Measurements from ENCODE around the gene SLC44A1. TPM values are rescaled to one million over a fixed set of nuclear protein-coding genes. Genes with fewer than 3 reads are reported as not detected.

The SLC44A1 gene
- total RNA-seq, 1 donor from 2014 or later: 54.1 TPM

- no peak for DNase-seq (ENCODE audit: low spot score)
- no peak for ATAC-seq
Measured at GRCh38 chr9:105375323-105375722, 130.9 kb downstream of the SLC44A1 start.

GRCh38 chr9:105376893-105377292 is 132.4 kb downstream of the SLC44A1 start:
- ATAC-seq (no peak), DNase-seq (ENCODE audit: low spot score) (no peak)

- no peak for DNase-seq (ENCODE audit: low spot score)
- peak; percentile 35 for ATAC-seq
Measured at GRCh38 chr9:105385381-105385985, 141.0 kb downstream of the SLC44A1 start.

- ATAC-seq: no peak
- DNase-seq (ENCODE audit: low spot score): no peak
Measured at GRCh38 chr9:105389796-105390195, 145.3 kb downstream of the SLC44A1 start.

- DNase-seq (ENCODE audit: low spot score) (no peak), ATAC-seq (no peak)
Measured at GRCh38 chr9:105390871-105391270, 146.4 kb downstream of the SLC44A1 start.

- ATAC-seq: no peak
- no peak for DNase-seq (ENCODE audit: low spot score)
Measured at GRCh38 chr9:105391288-105391687, 146.8 kb downstream of the SLC44A1 start.

- DNase-seq (ENCODE audit: low spot score): no peak
Measured at GRCh38 chr9:105392531-105392930, 148.1 kb downstream of the SLC44A1 start.

GRCh38 chr9:105393576-105394344 is 149.3 kb downstream of the SLC44A1 start:
- DNase-seq (ENCODE audit: low spot score) (no peak), ATAC-seq (no peak)

More at GRCh38 chr9:105392531-105392930, 148.1 kb downstream of the SLC44A1 start:
- no peak for ATAC-seq

- DNase-seq (ENCODE audit: low spot score) (no peak), ATAC-seq (no peak)
Measured at GRCh38 chr9:105396441-105396840, 152.0 kb downstream of the SLC44A1 start.

- ATAC-seq (no peak), DNase-seq (ENCODE audit: low spot score) (no peak)
Measured at GRCh38 chr9:105396901-105397300, 152.4 kb downstream of the SLC44A1 start.

- ATAC-seq (no peak), DNase-seq (ENCODE audit: low spot score) (no peak)
Measured at GRCh38 chr9:105399117-105399516, 154.7 kb downstream of the SLC44A1 start.

GRCh38 chr9:105401651-105402050 is 157.2 kb downstream of the SLC44A1 start:
- DNase-seq (ENCODE audit: low spot score) (no peak), ATAC-seq (no peak)

GRCh38 chr9:105403552-105404248 is 159.2 kb downstream of the SLC44A1 start:
- ATAC-seq (no peak), DNase-seq (ENCODE audit: low spot score) (no peak)

- no peak for ATAC-seq
- DNase-seq (ENCODE audit: low spot score): no peak
Measured at GRCh38 chr9:105405514-105406131, 161.2 kb downstream of the SLC44A1 start.

- ATAC-seq (no peak), DNase-seq (ENCODE audit: low spot score) (no peak)
Measured at GRCh38 chr9:105406369-105406768, 161.9 kb downstream of the SLC44A1 start.

GRCh38 chr9:105413525-105413924 is 169.1 kb downstream of the SLC44A1 start:
- DNase-seq (ENCODE audit: low spot score): no peak
- ATAC-seq: peak; percentile 41

- ATAC-seq: peak; percentile 52
- DNase-seq (ENCODE audit: low spot score): peak; percentile 56
Measured at GRCh38 chr9:105414947-105415661, 170.7 kb downstream of the SLC44A1 start.

- no peak for ATAC-seq
- DNase-seq (ENCODE audit: low spot score): no peak
Measured at GRCh38 chr9:105415662-105415980, 171.2 kb downstream of the SLC44A1 start.

GRCh38 chr9:105416840-105417239 is 172.4 kb downstream of the SLC44A1 start:
- ATAC-seq (no peak), DNase-seq (ENCODE audit: low spot score) (no peak)

GRCh38 chr9:105418588-105419500 is 174.4 kb downstream of the SLC44A1 start:
- peak; percentile 80 for ATAC-seq
- peak; percentile 89 for DNase-seq (ENCODE audit: low spot score)
